ENCODE results near the gene ATP11A. TPM values are rescaled to one million over a fixed set of nuclear protein-coding genes. Genes with fewer than 3 reads are reported as not detected.

The ATP11A gene
- total RNA-seq, 1 experiment from 2014 or later, result 14.4 TPM

DNA sequence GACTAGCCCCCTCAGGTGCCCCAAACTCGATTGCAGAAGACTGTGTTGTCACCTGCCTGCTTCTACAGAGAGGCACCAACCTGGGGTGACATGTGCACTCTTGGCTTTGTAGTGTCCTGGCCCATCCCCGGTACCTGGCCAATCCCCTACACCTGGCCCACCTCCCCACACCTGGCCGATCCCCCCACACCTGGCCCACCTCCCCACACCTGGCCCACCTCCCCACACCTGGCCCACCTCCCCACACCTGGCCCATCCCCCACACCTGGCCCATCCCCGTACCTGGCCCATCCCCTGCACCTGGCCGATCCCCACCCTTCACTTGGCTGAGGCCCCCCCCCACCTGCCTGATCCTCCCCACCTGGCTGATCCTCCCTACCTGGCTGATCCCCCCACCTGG lies 25.4 kb downstream of the ATP11A start:
- DNase-seq (ENCODE audit: low read depth, low spot score), result no peak
- in situ Hi-C loops (cut with HindIII; ENCODE audit: low pct_unique_long_range_greater_than_20kb, low sequenced_read_pairs), result no loop called here

DNA sequence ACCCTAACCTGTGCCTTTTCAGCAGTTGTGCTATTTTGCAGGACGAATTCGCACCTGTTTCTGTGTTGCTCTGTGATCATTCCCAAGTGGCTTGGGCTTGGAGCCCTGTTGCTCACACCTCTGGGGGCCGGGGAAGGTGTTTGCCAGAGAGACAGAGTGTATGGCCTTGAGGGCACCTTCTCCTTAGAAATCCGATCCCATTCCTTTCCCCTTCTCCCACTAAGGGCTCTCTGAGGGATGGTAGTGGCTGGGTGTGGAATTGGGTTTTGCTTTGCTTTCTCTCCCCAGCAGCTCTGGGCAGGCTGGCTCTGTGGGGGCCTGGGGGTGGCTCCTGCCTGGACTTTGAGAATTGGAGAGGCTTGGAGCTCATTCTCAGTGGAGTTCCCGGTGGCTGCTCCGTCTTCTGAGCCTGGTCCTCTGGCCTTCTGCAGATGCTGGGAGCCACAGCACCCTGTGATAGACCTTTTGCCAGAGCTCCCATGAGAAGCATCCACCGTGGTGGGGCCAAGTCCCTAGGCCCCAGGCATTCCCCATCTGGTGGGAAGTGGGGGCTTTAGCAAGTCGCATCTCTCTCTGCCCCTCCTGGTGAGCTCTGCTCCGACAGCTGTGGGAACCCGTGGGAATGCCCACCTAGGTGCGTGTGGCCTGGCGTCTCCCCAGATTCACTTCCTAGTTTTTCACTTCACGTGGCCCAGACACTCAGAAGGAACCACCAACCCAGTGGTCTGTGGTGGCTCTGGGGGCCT lies 26.1 kb downstream of the ATP11A start:
- in situ Hi-C loops (cut with HindIII; ENCODE audit: low pct_unique_long_range_greater_than_20kb, low sequenced_read_pairs), result no loop called here

DNA sequence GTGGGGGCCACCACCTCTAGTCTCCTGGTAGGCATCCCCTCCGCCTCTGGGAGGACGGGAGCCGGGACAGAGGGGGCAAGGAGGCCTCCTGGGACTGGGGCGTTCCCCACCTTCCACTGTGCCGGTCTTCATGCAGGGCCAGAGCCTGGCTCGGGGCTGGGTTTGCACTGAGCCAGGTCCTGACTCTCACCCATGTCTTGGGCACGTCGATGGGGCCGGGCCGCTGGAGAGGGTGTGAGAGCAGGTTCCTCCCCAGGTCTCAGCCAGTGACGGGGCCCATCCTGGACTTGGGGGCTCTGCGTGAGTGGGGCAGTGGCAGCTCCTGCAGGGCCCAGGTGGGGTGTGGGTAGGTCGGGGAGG lies 26.6 kb downstream of the ATP11A start:
- DNase-seq (ENCODE audit: low read depth, low spot score), result no peak
- in situ Hi-C loops (cut with HindIII; ENCODE audit: low pct_unique_long_range_greater_than_20kb, low sequenced_read_pairs), result no loop called here

More for the DNA sequence above, 26.1 kb downstream of the ATP11A start:
- no peak for DNase-seq (ENCODE audit: low read depth, low spot score)

DNA sequence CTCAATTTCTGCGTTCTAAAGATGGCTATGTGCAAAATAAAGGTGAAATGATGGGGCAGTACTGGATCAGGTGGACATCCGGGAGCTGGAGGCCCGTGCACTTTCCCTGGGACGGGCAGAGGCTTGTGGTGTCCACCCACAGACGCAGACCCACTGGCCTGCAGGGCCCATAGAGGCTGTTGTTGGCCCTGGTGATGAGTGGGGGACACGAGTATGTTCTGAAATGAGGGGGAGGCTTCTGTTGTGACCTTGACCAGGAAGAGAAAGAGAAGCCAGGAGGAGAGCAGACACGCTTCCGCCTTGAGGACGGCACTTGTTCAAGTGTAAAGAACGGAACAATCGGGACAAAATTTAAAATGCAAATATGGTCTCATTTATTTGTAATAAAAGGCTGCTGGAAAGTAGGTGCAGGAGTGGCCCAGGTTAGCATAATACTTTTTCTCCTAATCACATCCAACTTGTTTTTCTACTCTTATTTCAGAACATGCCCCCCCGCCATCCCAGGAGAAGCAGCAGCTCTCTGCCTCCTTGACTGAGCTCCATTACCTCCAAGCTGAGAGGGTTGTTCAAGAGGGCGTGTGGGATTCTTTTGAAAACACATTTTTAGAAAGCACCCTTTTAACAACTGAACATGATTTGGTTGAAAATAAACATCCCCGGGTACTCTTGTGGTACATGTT lies 27.1 kb downstream of the ATP11A start:
- in situ Hi-C loops (cut with HindIII; ENCODE audit: low pct_unique_long_range_greater_than_20kb, low sequenced_read_pairs), result no loop called here
- DNase-seq (ENCODE audit: low read depth, low spot score), result no peak

DNA sequence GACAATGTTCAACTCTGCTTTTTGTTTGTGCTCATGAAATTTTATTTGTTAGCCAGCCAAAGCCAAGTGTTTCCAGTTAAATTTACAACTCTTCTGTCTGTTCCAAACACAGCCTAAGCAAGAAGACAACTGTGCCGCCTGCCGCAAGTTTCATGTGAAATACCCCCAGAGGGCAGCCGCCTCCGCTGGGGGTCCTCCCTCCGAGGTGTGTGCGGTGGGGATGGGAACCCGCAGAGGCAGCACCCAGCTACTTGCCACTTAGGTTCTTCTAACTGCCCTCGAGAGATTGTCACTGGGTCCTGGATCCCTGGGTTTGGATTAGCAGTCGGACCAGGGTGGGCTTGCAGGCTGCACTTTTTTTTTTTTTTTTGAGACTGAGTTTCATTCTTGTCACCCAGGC lies 28.5 kb downstream of the ATP11A start:
- in situ Hi-C loops (cut with HindIII; ENCODE audit: low pct_unique_long_range_greater_than_20kb, low sequenced_read_pairs), result no loop called here
- DNase-seq (ENCODE audit: low read depth, low spot score), result no peak

DNA sequence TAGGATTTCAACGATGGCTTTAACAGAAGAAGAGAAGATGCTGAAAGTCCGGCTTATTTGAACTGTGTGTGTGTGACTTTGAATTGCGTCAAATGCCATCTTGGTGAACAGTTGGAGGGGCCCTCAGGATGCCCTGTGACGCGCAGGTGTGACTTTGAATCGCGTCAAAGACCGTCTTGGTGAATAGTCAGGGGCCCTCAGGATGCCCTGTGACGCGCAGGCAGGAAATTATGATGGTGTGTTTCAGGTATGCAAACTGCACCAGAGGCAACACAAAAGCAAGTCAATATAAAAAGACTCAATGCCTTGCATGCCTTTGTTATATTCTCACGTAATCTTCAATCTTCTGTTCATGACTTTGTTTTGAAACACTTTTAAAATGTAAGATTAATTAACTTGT lies 29.2 kb downstream of the ATP11A start:
- DNase-seq (ENCODE audit: low read depth, low spot score), result no peak
- in situ Hi-C loops (cut with HindIII; ENCODE audit: low pct_unique_long_range_greater_than_20kb, low sequenced_read_pairs), result no loop called here

DNA sequence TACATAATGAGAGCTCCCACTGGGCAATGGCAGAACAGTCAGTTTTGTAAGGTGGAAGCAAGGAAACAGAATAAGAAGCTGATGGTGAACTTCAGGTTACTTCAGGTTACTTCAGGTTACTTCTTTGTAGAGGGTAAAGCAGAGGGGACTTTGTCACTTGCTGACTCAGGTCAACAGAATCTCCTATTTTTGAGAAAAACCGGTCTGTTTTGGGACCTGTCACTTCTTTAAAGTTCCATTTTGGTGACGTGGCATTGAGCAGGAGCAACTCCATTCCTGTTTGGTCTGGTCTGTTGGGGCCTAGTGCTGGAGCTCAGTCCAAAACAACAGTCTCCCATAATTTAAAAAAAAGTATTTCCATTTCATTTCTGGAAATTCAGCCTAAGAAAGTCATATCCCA lies 29.7 kb downstream of the ATP11A start:
- in situ Hi-C loops (cut with HindIII; ENCODE audit: low pct_unique_long_range_greater_than_20kb, low sequenced_read_pairs), result no loop called here
- no peak for DNase-seq (ENCODE audit: low read depth, low spot score)

DNA sequence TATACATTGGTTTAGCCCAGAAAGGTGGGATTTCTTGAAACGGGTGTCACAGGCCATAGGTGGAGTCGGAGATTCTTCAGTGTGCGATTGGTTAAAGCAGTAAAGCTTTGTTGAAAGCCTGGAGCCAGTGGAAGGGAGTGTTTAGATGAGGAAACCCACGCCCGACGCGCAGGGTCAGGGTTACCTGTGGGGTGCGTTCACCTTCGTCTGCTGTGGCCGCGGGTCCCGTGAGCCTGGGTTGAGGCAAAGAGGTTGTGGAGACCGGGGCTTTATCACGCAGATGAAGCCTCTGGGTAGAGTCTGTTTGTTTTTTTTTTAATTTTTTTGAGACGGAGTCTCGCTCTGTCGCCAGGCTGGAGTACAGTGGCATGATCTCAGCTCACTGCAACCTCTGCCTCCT lies 30.4 kb downstream of the ATP11A start:
- no peak for DNase-seq (ENCODE audit: low read depth, low spot score)
- in situ Hi-C loops (cut with HindIII; ENCODE audit: low pct_unique_long_range_greater_than_20kb, low sequenced_read_pairs), result no loop called here

DNA sequence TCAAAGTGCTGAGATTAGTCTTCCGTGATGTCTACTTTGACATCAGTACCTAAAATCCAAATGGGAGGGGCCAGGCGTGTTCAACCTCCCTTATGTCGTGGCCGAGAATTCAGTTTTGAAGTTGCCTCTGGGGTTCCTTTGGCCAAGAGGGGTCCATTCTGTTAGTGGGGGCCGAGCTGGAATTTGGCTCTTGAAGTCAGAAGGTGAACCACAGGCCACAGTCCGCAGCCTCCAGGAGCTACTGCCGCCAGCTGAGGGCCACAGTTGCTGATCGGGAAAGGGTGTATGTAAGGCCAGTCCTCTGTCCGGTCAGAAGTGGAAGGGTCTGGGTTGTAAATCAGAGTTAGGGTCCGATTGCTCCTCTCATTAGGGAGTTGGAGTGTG lies 31.0 kb downstream of the ATP11A start:
- DNase-seq (ENCODE audit: low read depth, low spot score), result no peak
- in situ Hi-C loops (cut with HindIII; ENCODE audit: low pct_unique_long_range_greater_than_20kb, low sequenced_read_pairs), result no loop called here

DNA sequence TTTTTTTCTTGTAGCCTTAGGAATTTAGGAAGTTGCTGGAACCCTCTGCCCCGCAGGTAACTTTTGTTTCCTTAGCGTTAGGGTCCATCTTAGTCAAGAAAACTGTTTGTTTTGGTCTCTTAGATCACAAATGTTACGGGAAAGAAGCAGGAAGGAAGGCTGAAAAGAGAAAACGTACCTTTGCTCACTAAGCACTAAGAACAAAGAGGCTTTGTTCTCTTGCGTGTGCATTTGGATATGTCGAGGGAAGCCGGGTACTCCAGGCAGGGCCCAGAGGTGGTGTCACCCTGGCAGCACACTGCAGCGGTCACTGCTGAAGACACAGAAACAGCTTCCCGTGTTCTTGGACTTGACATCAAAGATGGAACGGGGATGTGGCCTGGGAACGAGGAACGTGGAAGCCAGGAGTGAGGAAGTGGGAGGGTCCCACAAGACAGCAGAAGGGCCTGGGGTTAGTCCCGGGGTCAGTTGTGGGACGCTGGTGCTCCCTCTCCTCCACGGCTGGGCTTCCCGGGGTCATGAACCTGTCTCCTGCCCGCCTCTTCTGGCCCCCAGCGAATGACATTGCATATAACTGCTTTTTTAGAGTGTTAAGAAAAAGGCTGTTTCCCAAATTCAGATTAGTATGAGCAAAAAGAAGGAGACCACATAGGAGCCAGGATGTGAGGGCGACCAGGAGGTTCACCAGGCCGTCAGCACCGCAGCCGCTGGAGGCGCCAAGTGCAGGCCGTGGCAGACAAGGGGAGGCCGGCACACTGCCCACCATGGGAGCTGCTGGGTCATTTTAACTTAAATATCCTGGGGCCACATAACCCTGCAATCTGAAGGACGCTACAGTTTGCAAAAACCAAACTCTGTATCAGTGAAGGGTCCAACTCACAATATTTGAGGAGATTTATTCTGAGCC lies 31.6 kb downstream of the ATP11A start:
- DNase-seq (ENCODE audit: low read depth, low spot score), result no peak
- in situ Hi-C loops (cut with HindIII; ENCODE audit: low pct_unique_long_range_greater_than_20kb, low sequenced_read_pairs), result no loop called here

DNA sequence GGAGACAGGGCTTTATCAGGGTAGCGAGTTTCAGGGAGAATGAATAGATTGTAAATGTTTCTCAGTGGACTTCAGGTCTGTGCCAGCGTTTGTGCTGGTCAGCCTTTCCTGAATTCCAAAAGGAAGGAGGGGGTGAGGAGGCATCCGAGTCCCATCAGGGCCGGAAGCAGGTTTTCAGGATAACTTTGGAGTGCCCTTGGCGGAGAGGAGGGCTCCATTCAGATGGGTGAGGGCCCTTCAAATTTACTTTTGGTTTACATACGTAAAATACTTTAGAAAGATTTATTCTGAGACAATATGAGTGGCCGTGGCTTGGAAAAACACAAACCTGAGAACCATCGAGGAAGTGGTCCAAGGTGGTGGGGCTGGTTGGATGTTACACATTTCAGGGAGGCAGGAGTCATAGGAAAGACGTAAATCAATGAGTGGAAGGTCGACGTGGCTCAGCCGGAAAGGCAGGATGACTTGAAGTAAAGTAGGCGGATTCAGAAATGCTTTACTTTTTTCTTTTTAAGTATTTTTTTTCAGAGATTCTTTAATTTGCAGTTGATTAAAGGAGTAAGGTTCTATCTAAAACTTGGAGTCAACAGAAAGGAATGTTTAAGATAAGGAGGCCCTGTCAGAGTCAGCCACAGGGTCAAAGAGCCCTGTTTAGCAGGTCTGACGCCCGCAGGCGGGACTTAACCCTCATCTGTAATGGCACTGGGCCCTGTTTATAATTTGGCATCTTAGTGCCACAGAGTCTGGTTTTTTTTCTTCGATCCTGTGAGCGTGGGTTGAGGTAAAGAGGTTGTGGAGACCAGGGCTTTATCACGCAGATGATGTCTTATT lies 32.8 kb downstream of the ATP11A start:
- peak; percentile 81 for DNase-seq (ENCODE audit: low read depth, low spot score)
- in situ Hi-C loops (cut with HindIII; ENCODE audit: low pct_unique_long_range_greater_than_20kb, low sequenced_read_pairs), result no loop called here

DNA sequence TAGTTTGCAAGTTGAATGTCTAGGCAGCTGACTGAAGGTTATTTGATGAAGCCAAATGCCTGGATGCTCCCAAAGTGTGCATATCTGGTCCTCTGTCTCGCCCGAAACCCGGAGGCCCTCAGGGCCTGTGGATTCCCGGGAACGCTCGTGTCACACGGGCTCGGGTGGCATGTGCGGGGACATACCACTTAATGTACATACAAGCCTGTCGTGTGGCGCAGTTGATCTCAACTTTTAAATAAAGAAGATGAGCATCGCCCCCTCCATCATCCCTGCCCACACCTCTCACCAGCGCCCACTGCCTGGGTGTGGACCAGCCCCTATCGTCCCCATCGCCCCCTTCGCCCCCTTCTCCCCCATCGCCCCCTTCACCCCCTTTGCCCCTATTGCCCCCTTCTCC lies 33.9 kb downstream of the ATP11A start:
- no peak for DNase-seq (ENCODE audit: low read depth, low spot score)
- in situ Hi-C loops (cut with HindIII; ENCODE audit: low pct_unique_long_range_greater_than_20kb, low sequenced_read_pairs), result no loop called here

DNA sequence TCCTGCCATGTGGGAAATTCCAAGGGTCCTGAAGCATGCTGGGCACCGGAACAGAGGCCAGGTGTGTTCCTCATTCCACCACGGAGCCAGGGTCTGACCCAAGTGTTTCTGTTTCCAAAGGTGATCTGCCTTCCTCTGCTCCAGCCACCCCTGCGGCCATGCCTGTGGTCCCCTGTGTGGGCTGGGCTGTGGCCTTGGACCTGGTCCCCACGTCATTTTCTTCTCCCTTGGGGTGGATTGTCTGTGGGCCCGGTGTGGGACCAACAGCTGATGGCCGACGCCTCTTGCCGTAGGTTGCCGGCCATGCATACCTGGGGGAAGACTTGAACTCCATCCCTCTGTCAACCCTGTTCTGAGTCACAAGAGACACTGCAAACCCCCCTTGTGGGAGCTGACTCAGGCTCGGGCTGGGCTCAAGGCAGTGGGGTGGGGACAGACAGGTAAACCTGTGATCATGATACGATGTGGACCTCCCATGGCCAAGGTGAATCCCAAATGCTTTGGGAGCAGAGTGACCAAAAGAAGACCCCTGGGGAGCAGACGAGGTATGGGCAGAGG lies 35.0 kb downstream of the ATP11A start:
- no peak for DNase-seq (ENCODE audit: low read depth, low spot score)
- in situ Hi-C loops (cut with HindIII; ENCODE audit: low pct_unique_long_range_greater_than_20kb, low sequenced_read_pairs), result no loop called here

DNA sequence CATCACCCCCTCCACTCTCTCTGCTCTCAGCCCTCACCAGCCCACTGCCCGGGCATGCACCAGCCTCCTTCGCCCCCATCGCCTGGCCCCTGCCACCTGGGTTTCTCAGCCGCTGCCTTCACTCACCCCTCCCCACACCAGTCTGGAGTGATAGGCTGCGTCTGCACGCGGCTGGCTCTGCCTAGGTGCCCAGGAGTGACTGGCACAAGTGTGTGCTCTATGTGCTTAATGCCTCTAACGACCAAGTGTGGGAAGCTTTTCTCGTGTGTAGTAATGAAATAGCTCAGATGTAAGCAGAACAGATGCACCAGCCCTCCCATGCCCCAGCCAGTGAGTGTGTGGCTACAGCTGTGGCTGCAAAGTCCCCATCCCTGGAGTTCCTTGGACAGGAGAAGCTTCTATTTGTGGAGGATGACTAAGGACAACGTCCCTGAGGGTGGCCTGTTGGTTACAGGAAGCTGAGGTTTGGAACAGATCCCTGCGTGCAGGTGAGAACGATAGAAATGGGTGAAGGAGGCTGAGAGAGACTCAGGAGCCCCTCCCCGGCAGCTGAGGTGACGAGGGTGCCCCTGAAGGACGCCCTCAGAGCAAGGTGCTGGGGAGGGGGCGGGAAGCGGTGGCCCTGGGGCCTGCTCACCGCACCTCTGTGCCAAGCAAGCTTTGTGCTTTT lies 35.6 kb downstream of the ATP11A start:
- in situ Hi-C loops (cut with HindIII; ENCODE audit: low pct_unique_long_range_greater_than_20kb, low sequenced_read_pairs), result no loop called here
- no peak for DNase-seq (ENCODE audit: low read depth, low spot score)

DNA sequence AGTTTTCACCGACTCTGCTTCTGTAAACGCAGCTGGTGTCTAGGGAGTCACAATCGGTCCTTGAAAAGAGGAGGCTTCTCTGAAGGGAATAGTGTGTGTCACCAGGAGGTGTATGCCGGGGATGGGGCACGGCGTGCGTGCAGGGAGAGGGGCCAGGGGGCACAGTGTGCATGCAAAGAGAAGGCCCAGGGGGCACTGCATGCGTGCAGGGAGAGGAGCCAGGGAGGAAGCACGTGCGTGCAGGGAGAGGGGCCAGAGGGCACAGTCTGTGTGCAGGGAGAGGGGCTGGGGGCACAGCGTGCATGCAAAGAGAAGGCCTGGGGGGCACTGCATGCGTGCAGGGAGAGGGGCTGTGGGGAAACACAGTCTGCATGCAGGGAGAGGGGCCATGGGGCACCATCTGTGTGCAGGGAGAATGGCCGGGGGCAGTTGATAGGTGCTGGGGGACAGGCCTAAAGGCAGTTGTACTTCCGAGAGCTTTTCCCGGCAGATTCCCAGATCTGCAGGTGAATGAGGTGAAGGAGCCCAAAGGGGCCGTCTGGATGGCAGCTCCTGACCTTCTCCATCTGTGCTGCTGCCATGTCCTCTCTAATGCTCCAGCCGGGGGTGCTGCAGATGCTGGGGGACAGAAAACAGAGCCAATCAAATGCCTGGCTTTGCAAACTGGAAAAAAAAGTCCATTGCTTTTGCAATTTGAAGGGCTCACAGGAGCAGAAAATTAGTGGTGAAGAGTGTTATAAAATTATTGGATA lies 36.4 kb downstream of the ATP11A start:
- no peak for DNase-seq (ENCODE audit: low read depth, low spot score)
- in situ Hi-C loops (cut with HindIII; ENCODE audit: low pct_unique_long_range_greater_than_20kb, low sequenced_read_pairs), result no loop called here

DNA sequence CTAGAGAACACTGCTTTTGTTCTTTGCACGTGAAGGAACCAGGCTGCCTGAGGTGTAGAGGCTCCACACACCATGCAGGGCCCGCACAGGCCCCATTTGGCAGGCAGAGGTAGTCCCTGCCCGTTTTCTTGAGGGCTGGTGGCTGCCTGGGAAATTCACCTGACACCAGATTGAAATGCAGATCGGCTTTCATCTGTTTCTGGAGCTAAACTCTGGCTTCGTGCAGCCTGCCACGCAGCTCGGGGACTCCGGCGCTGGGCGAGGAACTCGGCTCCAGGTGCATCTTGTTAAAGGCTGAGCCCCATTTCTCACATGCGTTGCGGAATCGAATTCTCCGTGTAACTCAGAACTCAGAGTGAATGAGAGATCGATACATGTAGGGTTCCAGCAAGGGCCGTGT lies 37.7 kb downstream of the ATP11A start:
- no peak for DNase-seq (ENCODE audit: low read depth, low spot score)
- in situ Hi-C loops (cut with HindIII; ENCODE audit: low pct_unique_long_range_greater_than_20kb, low sequenced_read_pairs), result no loop called here
